Measurements from ENCODE around the gene CRYBG1. TPM values are rescaled to one million over a fixed set of nuclear protein-coding genes. Genes with fewer than 3 reads are reported as not detected.

Gene CRYBG1
- total and polyA plus RNA-seq, 2 of the 13 experiments (the other 11 are each of a cell fraction or from before 2014, with no cell fraction given): 10.1 to 21.9 TPM

DNA sequence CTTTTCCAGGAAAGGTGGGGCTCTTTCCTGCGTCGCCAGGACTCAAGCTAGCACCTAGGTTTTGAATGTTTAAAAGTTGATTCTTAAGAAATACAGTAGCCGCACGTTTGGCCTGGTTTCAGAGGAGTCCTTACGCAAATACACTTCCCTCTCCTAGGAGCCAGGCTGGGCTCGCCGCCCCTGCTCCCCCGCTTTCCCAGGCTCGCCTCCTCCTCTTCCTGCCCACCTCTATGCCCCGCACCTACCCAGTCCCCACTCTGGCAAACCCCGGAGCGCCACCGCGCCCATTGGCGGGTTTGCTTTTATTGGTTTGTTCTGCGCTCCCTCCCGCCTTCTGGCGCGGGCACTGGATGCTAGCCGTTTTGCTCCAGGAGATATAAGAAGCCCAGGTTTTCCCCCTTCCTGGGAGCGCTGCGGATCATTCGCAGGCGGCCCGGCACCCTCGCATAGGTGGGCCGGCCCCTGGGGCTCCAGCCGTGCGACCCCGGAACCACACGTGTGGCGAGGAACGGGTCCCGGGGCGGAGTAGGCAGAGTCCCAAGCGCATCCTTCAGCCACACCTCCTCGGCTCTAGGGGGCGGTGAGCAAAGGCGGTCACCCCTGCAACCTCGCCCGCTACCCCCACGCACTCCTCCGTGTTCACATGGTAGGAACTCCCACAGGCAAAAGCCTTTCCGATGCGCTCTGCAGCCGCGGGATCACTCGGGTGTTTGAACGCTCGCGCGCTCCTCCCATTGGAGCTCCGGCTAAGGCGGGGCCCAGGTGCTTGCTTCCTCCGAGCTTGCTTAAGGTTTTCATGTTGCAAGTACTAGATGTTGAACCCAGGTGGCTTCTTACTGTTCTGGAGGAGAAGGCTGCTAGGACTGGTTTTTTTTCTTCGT, 149.8 kb downstream of the CRYBG1 start (continued):
- TF ChIP-seq REST (IDR thresholded peaks at IDR 0.05; ENCODE audit: borderline replicate concordance in 1 of 2, low read depth in 1 of 2, low read length in 2 of 2) (no peak), ZKSCAN1 (IDR thresholded peaks at IDR 0.05; ENCODE audit: low read length) (no peak), TEAD3 (CRISPR knock-in tag; optimal IDR thresholded peaks at IDR 0.05; ENCODE audit: borderline replicate concordance) (no peak), ZNF883 (CRISPR knock-in tag; IDR thresholded peaks at IDR 0.05; ENCODE audit: not compliant biosample characterization) (no peak), SRSF4 (IDR thresholded peaks at IDR 0.05; ENCODE audit: low read depth, low read length, poor library complexity, severe bottlenecking) (no peak), ZSCAN22 (CRISPR knock-in tag; IDR thresholded peaks at IDR 0.05) (no peak), ZNF510 (CRISPR knock-in tag; IDR thresholded peaks at IDR 0.05; ENCODE audit: low read depth) (no peak), SMARCC2 (IDR thresholded peaks at IDR 0.05) (no peak), TAF1 (CRISPR knock-in tag; IDR thresholded peaks at IDR 0.05) (no peak; the same call in 1 of the 2 replicates), CEBPG (CRISPR knock-in tag; IDR thresholded peaks at IDR 0.05) (no peak), CAMTA2 (CRISPR knock-in tag; IDR thresholded peaks at IDR 0.05; ENCODE audit: borderline replicate concordance) (no peak), KLF9 (CRISPR knock-in tag; IDR thresholded peaks at IDR 0.05; ENCODE audit: low read depth) (no peak), ZNF251 (CRISPR knock-in tag; IDR thresholded peaks at IDR 0.05) (no peak), ZFP1 (CRISPR knock-in tag; IDR thresholded peaks at IDR 0.05) (no peak), ZFP90 (CRISPR knock-in tag; IDR thresholded peaks at IDR 0.05; ENCODE audit: borderline replicate concordance) (no peak), ZC3H13 (CRISPR knock-in tag; IDR thresholded peaks at IDR 0.05) (no peak), ZMAT3 (CRISPR knock-in tag; conservative IDR thresholded peaks at IDR 0.05) (no peak), HDAC1 (CRISPR knock-in tag; IDR thresholded peaks at IDR 0.05) (peak; percentile 51), CREM (IDR thresholded peaks at IDR 0.05) (no peak), CREM (CRISPR knock-in tag; IDR thresholded peaks at IDR 0.05) (no peak), ZNF550 (CRISPR knock-in tag; IDR thresholded peaks at IDR 0.05; ENCODE audit: borderline replicate concordance) (no peak), SCMH1 (CRISPR knock-in tag; IDR thresholded peaks at IDR 0.05; ENCODE audit: borderline replicate concordance) (no peak)
- TF ChIP-seq, protein P1, sequence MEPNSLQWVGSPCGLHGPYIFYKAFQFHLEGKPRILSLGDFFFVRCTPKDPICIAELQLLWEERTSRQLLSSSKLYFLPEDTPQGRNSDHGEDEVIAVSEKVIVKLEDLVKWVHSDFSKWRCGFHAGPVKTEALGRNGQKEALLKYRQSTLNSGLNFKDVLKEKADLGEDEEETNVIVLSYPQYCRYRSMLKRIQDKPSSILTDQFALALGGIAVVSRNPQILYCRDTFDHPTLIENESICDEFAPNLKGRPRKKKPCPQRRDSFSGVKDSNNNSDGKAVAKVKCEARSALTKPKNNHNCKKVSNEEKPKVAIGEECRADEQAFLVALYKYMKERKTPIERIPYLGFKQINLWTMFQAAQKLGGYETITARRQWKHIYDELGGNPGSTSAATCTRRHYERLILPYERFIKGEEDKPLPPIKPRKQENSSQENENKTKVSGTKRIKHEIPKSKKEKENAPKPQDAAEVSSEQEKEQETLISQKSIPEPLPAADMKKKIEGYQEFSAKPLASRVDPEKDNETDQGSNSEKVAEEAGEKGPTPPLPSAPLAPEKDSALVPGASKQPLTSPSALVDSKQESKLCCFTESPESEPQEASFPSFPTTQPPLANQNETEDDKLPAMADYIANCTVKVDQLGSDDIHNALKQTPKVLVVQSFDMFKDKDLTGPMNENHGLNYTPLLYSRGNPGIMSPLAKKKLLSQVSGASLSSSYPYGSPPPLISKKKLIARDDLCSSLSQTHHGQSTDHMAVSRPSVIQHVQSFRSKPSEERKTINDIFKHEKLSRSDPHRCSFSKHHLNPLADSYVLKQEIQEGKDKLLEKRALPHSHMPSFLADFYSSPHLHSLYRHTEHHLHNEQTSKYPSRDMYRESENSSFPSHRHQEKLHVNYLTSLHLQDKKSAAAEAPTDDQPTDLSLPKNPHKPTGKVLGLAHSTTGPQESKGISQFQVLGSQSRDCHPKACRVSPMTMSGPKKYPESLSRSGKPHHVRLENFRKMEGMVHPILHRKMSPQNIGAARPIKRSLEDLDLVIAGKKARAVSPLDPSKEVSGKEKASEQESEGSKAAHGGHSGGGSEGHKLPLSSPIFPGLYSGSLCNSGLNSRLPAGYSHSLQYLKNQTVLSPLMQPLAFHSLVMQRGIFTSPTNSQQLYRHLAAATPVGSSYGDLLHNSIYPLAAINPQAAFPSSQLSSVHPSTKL (CRISPR knock-in tag; IDR thresholded peaks at IDR 0.05): 0 out of 2 replicates have a peak, but pooled peaks have one; percentile 15
